Tibial artery (tissue), 4 donors: ENCODE measurements around the gene SEC24C.

Experiments
- DNase-seq, 2 donors: peaks; one replicate each; pipeline ENCODE4 v3.0.0-alpha.2; 2019
- H3K27ac ChIP-seq, 2 donors: fragments of 200-600 bp; sonication (generic) in 1 of 2; 1 replicate in 1 of 2; 2 replicates in 1 of 2; pipeline ENCODE4 v1.5.1; 2018 to 2019; ENCODE audit warnings: mild to moderate bottlenecking in 1 of 2
- H3K27me3 ChIP-seq, 2 donors: fragments of 200-600 bp; sonication (generic) in 1 of 2; one replicate each; pipeline versions ENCODE4 v1.5.1 to v1.6.0; 2016 to 2019
- H3K36me3 ChIP-seq, 3 donors: fragments of 200-600 bp; sonication (generic) in 2 of 3; one replicate each; pipeline ENCODE4 v1.5.1; 2016 to 2019; ENCODE audit warnings: mild to moderate bottlenecking in 2 of 3
- H3K4me1 ChIP-seq, 4 donors: fragments of 200-600 bp; sonication (generic) in 2 of 4; 1 replicate in 3 of 4; 2 replicates in 1 of 4; pipeline ENCODE4 v1.5.1; 2016 to 2019
- H3K4me3 ChIP-seq, 2 donors: fragments of 200-600 bp; sonication (generic) in 1 of 2; 1 replicate in 1 of 2; 2 replicates in 1 of 2; pipeline ENCODE4 v1.5.1; 2018 to 2019; ENCODE audit warnings: mild to moderate bottlenecking in 2 of 2
- H3K9me3 ChIP-seq, 3 donors: fragments of 200-600 bp; sonication (generic) in 1 of 3; one replicate each; pipeline ENCODE4 v1.5.1; 2016 to 2019
- intact Hi-C: fragments of 100-400 bp; cut with DNase I; formaldehyde crosslinking; loops from one replicate; pipeline ENCODE4 v1.15.0; 2023; ENCODE audit warnings: low total_unique reads
- TF ChIP-seq, protein P1 (sequence below), 2 experiments: fragments of 200-600 bp in 1 of 2; fragments of 450-650 bp in 1 of 2; IDR thresholded peaks; one replicate each; pipeline ENCODE4 v1.5.1; 2017 to 2019; ENCODE audit warnings: antibody characterized with exemption in 2 of 2, mild to moderate bottlenecking in 1 of 2, moderate library complexity in 1 of 2

SEC24C gene

DNA sequence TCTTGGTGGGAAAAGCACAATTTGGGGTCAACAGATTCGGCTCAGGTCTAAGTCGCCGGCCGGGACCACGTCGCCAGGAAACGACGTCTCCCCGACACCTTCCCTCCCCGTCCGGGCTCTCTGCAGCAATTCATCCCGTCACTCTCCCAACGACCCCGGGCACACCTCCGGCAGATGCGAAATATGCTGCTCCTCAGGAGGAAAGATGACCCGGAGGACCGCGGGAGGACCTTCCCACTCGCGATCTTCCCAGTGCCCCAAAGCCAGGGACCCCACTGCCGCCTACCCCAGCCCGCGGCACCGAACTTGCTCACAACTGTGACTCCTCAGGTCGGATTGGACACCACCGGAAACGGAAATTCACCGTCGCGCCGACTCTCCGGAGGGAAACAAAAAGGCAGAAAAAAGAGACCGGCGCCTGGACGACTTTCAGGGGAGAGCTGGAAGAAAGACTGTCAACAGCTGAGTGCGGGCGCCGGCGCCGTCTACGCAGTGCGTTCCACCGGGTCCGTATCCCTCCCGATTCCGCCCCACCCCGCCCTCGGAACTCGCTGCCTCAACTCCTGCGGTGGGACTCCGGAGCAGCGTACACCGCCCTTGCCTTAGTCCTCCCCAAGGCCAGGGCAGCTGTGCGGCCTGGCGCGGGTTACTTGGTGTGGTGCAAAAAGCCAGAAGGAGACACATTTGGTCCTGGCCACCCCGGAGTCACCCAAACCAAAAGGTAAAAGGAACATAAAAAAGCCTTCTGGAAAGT lies 13.8 kb upstream of the SEC24C start:
- peak overlapping the region; percentile 83 to 88 for H3K4me3 ChIP-seq
- peaks cover 13 to 53% (median 28%) of the 10 kb centered on the region in 3 donors for H3K36me3 ChIP-seq
- DNase-seq, result peak; percentile 88 to 92
- TF ChIP-seq, protein P1, sequence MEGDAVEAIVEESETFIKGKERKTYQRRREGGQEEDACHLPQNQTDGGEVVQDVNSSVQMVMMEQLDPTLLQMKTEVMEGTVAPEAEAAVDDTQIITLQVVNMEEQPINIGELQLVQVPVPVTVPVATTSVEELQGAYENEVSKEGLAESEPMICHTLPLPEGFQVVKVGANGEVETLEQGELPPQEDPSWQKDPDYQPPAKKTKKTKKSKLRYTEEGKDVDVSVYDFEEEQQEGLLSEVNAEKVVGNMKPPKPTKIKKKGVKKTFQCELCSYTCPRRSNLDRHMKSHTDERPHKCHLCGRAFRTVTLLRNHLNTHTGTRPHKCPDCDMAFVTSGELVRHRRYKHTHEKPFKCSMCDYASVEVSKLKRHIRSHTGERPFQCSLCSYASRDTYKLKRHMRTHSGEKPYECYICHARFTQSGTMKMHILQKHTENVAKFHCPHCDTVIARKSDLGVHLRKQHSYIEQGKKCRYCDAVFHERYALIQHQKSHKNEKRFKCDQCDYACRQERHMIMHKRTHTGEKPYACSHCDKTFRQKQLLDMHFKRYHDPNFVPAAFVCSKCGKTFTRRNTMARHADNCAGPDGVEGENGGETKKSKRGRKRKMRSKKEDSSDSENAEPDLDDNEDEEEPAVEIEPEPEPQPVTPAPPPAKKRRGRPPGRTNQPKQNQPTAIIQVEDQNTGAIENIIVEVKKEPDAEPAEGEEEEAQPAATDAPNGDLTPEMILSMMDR (IDR thresholded peaks at IDR 0.05), result no peak
- no peaks in the 10 kb centered on the region for H3K9me3 ChIP-seq
- peak overlapping the region; percentile 88 to 89 for H3K27ac ChIP-seq
- intact Hi-C loops, result no loop called here
- H3K4me1 ChIP-seq, result peaks cover 0 to 56% (median 31%) of the 10 kb centered on the region in 4 donors
- H3K27me3 ChIP-seq, result no peaks in the 10 kb centered on the region

DNA sequence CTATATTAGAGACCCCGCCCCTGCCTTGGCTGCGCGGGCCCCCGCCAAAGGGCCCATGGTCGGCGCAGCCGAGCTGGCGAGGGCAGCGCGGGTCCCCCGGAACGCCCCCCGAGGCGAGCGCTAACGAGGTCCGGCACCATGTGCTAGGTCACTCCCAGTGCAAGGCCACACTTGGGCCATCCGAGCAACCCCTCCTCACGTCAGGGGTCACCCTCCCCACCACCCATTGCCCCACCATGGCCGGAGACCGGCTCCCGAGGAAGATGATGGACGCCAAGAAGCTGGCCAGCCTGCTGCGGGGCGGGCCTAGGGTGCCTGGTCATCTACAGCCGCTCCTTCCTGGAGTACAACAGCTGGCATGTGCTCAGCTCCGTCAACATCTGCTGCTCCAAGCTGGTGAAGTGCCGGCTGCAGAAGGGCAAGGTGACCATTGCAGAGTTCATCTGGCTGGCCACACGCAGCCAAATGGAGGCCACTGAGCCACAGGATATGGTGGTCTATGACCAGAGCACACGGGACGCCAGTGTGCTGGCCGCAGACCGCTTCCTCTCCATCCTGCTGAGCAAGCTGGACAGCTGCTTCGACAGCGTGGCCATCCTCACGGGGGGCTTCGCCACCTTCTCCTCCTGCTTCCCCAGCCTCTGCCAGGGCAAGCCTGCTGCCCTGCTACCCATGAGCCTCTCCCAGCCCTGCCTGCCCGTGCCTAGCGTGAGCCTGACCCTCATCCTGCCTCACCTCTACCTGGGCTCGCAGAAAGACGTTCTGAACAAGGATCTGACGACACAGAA lies 12.4 kb upstream of the SEC24C start:
- Histone ChIP-seq H3K27ac (peak overlapping the region; percentile 88 to 89), H3K36me3 (peaks cover 5 to 57% (median 16%) of the 10 kb centered on the region in 3 donors), H3K4me1 (peaks cover 0 to 56% (median 33%) of the 10 kb centered on the region in 4 donors), H3K27me3 (no peaks in the 10 kb centered on the region), H3K4me3 (peak overlapping the region in 1 of 2 donors; percentile 88), H3K9me3 (no peaks in the 10 kb centered on the region)
- TF ChIP-seq, protein P1 (IDR thresholded peaks at IDR 0.05), result no peak
- no peak for DNase-seq
- intact Hi-C loops, result no loop called here

DNA sequence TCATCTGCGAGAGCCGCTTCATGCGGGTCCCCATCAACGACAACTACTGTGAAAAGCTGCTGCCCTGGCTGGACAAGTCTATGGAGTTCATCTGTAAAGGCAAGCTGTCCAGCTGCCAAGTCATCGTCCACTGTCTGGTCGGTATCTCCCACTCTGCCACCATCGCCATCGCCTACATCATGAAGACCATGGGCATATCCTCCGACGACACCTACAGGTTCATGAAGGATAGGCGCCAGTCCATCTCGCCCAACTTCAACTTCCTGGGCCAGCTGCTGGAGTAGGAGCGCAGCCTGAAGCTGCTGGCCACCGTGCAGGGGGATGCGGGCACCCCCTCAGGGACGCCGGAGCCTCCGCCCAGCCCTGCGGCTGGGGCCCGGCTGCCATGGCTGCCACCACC lies 11.7 kb upstream of the SEC24C start:
- TF ChIP-seq, protein P1 (IDR thresholded peaks at IDR 0.05), result no peak
- peaks cover 0 to 56% (median 33%) of the 10 kb centered on the region in 4 donors for H3K4me1 ChIP-seq
- H3K36me3 ChIP-seq, result peaks cover 5 to 54% (median 19%) of the 10 kb centered on the region in 3 donors
- H3K4me3 ChIP-seq, result no peak overlapping the region
- no peaks in the 10 kb centered on the region for H3K27me3 ChIP-seq
- intact Hi-C loops, result no loop called here
- H3K27ac ChIP-seq, result no peak overlapping the region
- DNase-seq, result no peak
- no peaks in the 10 kb centered on the region for H3K9me3 ChIP-seq

DNA sequence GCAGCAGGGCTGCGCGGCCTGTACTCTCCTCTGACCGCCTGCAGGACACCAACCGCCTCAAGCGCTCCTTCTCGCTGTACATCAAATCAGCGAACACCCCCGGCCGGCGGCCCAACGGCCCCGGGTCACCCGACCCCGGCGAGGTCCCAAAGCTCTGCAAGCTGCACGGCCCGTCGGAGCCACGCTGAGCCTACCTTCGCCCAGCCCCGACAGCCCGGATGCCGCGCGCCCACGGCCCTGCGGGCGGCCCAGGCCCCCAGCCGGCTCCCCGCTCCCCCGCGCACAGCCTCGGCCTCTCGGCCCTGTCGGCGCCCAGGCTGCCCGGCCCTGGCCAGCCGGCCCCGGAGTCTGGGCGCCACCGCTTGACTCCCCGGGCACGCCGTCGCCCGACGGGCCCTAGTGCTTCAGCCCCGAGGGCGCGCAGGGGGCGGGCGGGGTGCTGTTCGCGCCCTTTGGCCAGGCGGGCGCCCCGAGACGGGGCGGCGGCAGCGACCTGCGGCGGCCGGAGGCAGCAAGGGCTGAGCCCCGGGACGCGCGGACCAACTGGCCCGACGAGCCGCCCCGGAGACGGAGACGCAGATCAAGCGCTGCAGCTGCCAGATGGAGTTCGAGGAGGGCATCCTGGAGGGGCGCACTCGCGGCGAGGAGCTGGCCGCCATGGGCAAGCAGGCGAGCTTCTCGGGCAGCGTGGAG lies 11.1 kb upstream of the SEC24C start:
- no peak overlapping the region for H3K4me3 ChIP-seq
- H3K36me3 ChIP-seq, result peaks cover 5 to 57% (median 22%) of the 10 kb centered on the region in 3 donors
- TF ChIP-seq, protein P1 (IDR thresholded peaks at IDR 0.05), result no peak
- H3K27ac ChIP-seq, result no peak overlapping the region
- no peaks in the 10 kb centered on the region for H3K27me3 ChIP-seq
- intact Hi-C loops, result no loop called here
- no peaks in the 10 kb centered on the region for H3K9me3 ChIP-seq
- no peak for DNase-seq
- peaks cover 0 to 56% (median 33%) of the 10 kb centered on the region in 4 donors for H3K4me1 ChIP-seq

DNA sequence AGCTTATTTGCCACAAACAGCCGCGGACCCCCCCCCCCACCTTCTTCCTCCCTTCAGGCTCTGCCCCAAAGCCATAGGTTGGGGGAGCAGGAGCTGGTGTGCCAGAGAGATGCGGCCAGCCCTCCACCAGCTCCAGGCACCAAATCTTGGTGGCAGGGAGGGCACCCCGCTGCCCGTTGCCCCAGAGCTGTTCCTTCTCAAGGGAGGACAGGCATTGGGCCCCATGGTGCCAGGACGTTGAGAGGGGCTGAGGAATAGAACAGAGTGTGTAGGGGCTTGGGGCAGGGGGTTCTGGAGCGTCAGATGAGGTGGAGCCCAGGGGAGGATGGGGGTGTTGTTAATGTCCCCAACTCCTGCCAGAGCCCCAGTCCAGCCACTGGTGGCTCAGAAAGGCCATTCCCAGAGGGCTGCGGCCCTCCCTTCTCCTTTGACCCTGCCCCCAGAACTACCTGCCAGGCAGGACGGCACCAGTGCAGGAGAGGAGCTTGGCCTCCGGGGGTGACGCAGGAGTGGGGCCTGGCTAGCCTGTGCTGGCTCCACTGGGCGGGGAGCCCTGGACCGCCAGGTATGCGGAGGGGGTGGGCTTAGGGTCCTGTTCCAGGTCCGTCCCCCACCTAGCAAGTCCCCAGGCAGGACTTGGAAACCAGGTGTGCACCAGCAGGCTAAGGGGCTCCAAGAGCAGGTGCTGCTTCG lies 10.0 kb upstream of the SEC24C start:
- TF ChIP-seq, protein P1 (IDR thresholded peaks at IDR 0.05), result no peak
- H3K4me3 ChIP-seq, result no peak overlapping the region
- H3K27ac ChIP-seq, result no peak overlapping the region
- DNase-seq, result no peak
- H3K4me1 ChIP-seq, result peaks cover 0 to 47% (median 33%) of the 10 kb centered on the region in 4 donors
- intact Hi-C loops, result no loop called here
- no peaks in the 10 kb centered on the region for H3K27me3 ChIP-seq
- peaks cover 5 to 60% (median 22%) of the 10 kb centered on the region in 3 donors for H3K36me3 ChIP-seq
- H3K9me3 ChIP-seq, result no peaks in the 10 kb centered on the region
